ENCODE measurements around the gene SPTA1. TPM values are rescaled to one million over a fixed set of nuclear protein-coding genes. Genes with fewer than 3 reads are reported as not detected.

SPTA1 gene
- total RNA-seq, 1 donor, result under 0.01 TPM

- Histone ChIP-seq H3K4me2 (ENCODE audit: insufficient read depth, low read length) (no peak overlapping the region), H3K79me2 (ENCODE audit: insufficient read depth, low read length) (no peaks in the 10 kb centered on the region), H3K4me3 (ENCODE audit: insufficient read depth, low read length) (no peak overlapping the region), H3K4me1 (ENCODE audit: insufficient read depth, low read length) (no peaks in the 10 kb centered on the region), H3K27me3 (ENCODE audit: insufficient read depth, low read length) (no peaks in the 10 kb centered on the region), H4K20me1 (ENCODE audit: insufficient read depth, low read length) (no peaks in the 10 kb centered on the region), H2AFZ (ENCODE audit: low read length) (no peak overlapping the region), H3K27ac (ENCODE audit: low read depth, low read length) (no peak overlapping the region), H3K9me3 (ENCODE audit: low read depth, low read length) (no peaks in the 10 kb centered on the region), H3K36me3 (ENCODE audit: insufficient read depth, low read length) (no peaks in the 10 kb centered on the region)
- no peak for TF ChIP-seq CTCF (IDR thresholded peaks at IDR 0.05; ENCODE audit: extremely low read depth, low read depth, low read length)
- DNase-seq (ENCODE audit: insufficient read length, low spot score, missing footprints), result no peak
Measured at GRCh38 chr1:158577561-158577960, 109.0 kb downstream of the SPTA1 start.

- TF ChIP-seq CTCF (IDR thresholded peaks at IDR 0.05; ENCODE audit: extremely low read depth, low read depth, low read length), result no peak
- peak; percentile 66 for DNase-seq (ENCODE audit: insufficient read length, low spot score, missing footprints)
- H3K27ac ChIP-seq (ENCODE audit: low read depth, low read length), result no peak overlapping the region
- H4K20me1 ChIP-seq (ENCODE audit: insufficient read depth, low read length), result no peaks in the 10 kb centered on the region
- no peaks in the 10 kb centered on the region for H3K36me3 ChIP-seq (ENCODE audit: insufficient read depth, low read length)
- H3K4me2 ChIP-seq (ENCODE audit: insufficient read depth, low read length), result no peak overlapping the region
- H2AFZ ChIP-seq (ENCODE audit: low read length), result no peak overlapping the region
- no peak overlapping the region for H3K4me3 ChIP-seq (ENCODE audit: insufficient read depth, low read length)
- H3K27me3 ChIP-seq (ENCODE audit: insufficient read depth, low read length), result no peaks in the 10 kb centered on the region
- no peaks in the 10 kb centered on the region for H3K4me1 ChIP-seq (ENCODE audit: insufficient read depth, low read length)
- no peaks in the 10 kb centered on the region for H3K9me3 ChIP-seq (ENCODE audit: low read depth, low read length)
- no peaks in the 10 kb centered on the region for H3K79me2 ChIP-seq (ENCODE audit: insufficient read depth, low read length)
Measured at GRCh38 chr1:158572226-158572625, 114.3 kb downstream of the SPTA1 start.

- H3K36me3 ChIP-seq (ENCODE audit: insufficient read depth, low read length), result no peaks in the 10 kb centered on the region
- no peaks in the 10 kb centered on the region for H3K9me3 ChIP-seq (ENCODE audit: low read depth, low read length)
- no peak within 1 kb of the TSS for H3K4me3 ChIP-seq (ENCODE audit: insufficient read depth, low read length)
- no peaks in the 10 kb centered on the region for H3K4me1 ChIP-seq (ENCODE audit: insufficient read depth, low read length)
- no peaks in the 10 kb centered on the region for H3K79me2 ChIP-seq (ENCODE audit: insufficient read depth, low read length)
- no peaks in the 10 kb centered on the region for H3K27me3 ChIP-seq (ENCODE audit: insufficient read depth, low read length)
- no peak within 1 kb of the TSS for H2AFZ ChIP-seq (ENCODE audit: low read length)
- no peak within 1 kb of the TSS for H3K27ac ChIP-seq (ENCODE audit: low read depth, low read length)
- no peak for TF ChIP-seq CTCF (IDR thresholded peaks at IDR 0.05; ENCODE audit: extremely low read depth, low read depth, low read length)
- H3K4me2 ChIP-seq (ENCODE audit: insufficient read depth, low read length), result no peak within 1 kb of the TSS
- H4K20me1 ChIP-seq (ENCODE audit: insufficient read depth, low read length), result no peaks in the 10 kb centered on the region
- no peak for DNase-seq (ENCODE audit: insufficient read length, low spot score, missing footprints)
Measured at GRCh38 chr1:158570480-158570879, 116.0 kb downstream of the SPTA1 start, which contains the start of gene OR6P1. OR6P1 (minus strand) TSS chr1:158570580; CDS start chr1:158563604, 6,976 bp downstream.

GRCh38 chr1:158564608-158565007 is 121.9 kb downstream of the SPTA1 start:
- no peak for DNase-seq (ENCODE audit: insufficient read length, low spot score, missing footprints)
- H2AFZ ChIP-seq (ENCODE audit: low read length), result no peak overlapping the region
- no peaks in the 10 kb centered on the region for H4K20me1 ChIP-seq (ENCODE audit: insufficient read depth, low read length)
- no peak overlapping the region for H3K27ac ChIP-seq (ENCODE audit: low read depth, low read length)
- H3K79me2 ChIP-seq (ENCODE audit: insufficient read depth, low read length), result no peaks in the 10 kb centered on the region
- H3K27me3 ChIP-seq (ENCODE audit: insufficient read depth, low read length), result no peaks in the 10 kb centered on the region
- H3K4me1 ChIP-seq (ENCODE audit: insufficient read depth, low read length), result no peaks in the 10 kb centered on the region
- no peak overlapping the region for H3K4me3 ChIP-seq (ENCODE audit: insufficient read depth, low read length)
- H3K9me3 ChIP-seq (ENCODE audit: low read depth, low read length), result no peaks in the 10 kb centered on the region
- no peak for TF ChIP-seq CTCF (IDR thresholded peaks at IDR 0.05; ENCODE audit: extremely low read depth, low read depth, low read length)
- no peak overlapping the region for H3K4me2 ChIP-seq (ENCODE audit: insufficient read depth, low read length)
- H3K36me3 ChIP-seq (ENCODE audit: insufficient read depth, low read length), result no peaks in the 10 kb centered on the region
